GM19043 (cell line): ENCODE data around the gene GRAPL.
"Not testable (repeated sequence)": the region's sequence is repeated elsewhere in the genome, so short reads cannot be mapped to it uniquely, and the experiment has no call there.

ENCODE experiments used
- ATAC-seq: cut with Tn5 transposase; IDR thresholded peaks from one replicate; pipeline ENCODE4 v1.9.1; 2021; ENCODE audit warnings: low read depth; ENCODE audit not compliant: unreplicated experiment

GRAPL gene

DNA sequence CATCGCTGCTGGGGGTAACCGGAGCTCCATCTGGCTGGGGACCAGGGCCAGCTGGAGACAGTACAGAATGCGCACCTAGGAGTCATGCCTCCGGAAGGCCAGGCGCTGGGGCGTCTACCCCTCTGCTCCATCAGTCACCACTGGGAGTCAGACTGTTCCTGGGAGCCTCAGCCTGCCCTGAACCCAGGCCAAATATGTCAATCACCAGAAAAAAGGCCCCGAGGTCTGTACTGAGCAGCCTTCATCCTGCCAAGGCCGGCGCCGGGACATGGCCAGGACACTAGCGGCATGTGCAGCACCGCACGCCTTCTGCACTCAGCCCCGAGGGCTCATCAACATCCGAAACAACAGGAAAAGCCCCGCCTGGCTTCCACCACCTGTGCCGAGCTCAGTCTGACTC, 8.7 kb downstream of the GRAPL start:
- ATAC-seq, result not testable (repeated sequence)

DNA sequence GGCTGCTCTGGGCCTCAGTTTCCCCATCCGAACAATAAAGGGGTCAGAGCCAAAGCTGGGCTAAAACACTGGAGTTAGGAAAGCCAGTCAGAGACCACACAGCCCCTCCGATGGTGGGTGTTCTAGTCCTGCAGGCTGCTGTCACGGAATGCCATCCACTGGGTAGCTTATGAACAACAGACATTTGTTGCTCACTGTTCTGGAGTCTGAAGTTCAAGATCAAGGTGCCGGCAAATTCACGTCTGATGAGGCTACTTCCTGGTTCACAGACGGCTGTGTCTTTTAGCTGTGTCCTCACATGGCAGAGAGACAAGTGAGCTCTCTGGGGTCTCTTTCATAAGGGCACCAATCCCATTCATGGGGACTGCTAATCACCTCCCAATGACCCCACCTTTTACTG, 9.2 kb downstream of the GRAPL start:
- ATAC-seq, result not testable (repeated sequence)

DNA sequence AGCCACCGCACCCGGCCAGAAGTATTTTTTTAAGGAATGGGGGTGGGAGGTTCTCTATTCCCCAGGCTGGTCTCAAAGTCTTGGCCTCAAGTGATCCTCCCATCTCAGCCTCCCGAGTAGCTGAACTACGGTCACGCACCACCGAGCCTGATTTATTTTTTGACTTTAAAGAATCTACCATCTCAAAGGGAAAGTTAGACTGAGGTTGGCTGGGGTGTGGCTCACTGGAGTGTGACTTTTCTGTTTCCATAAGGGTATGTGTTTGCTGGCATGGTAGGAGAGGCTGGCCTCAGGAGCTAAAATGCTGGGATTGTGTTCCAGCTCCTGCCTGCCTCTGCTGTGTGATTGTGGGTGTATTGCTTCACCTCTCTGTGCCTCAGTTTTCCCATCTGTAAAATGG, 10.6 kb downstream of the GRAPL start:
- ATAC-seq, result not testable (repeated sequence)

DNA sequence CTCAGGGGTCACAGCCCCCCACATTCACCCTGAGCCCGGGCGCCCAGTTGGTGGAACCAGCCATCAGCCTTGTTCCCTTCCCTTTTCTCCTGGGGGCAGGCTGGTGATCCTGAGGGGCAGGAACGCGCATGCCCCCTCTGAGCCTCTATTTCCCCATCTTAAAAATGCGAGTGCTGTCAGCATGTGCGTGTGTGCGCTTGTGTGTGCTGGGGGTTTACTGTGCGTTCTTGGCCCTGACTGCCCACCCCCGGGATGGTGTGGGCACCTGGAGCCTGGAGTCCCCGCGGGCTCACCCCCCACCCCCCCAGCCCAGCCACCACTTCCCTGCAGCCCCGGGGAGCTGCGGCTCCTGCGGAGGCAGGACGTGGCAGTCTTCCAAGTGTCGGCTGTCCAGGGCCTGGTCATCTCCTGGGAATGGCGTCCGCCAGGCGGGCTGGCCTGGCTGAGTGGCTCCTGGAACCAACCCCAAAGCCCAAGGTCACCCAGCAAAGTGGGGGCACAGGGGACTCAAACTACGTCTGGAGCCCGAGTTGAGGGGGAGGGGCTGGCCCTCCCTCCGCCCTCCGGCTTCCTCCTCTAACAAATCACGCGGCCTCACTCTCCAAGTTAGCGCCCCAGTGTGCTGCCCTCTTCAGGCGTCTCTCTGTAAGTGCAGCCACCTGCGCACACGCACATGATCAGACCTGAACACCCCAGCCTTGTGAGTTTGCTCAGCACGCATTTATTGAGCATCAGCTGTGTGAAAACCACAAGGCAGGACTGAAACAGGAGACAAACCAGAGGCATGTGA, 14.2 kb downstream of the GRAPL start:
- ATAC-seq, result peak; percentile 41

DNA sequence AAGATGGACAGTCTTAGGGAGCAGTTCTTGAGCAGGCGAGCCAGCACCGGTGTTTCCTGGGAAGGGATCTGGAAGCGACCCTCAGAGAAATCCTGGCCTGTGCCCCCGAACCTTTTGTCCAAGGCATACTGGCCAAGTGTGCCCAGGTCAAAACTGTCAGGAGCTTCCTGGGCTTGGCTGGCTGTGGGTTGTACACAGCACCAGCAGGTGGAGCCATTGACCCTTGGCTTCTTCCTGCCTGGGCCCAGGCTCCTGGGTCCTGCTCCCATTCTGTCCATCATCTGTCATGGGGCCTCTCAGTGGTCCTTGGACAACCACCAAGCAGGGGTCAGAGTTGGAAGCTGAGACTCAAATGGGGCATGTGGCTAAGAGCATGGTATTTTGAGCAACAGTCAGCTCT, 15.0 kb downstream of the GRAPL start:
- ATAC-seq, result not testable (repeated sequence)

DNA sequence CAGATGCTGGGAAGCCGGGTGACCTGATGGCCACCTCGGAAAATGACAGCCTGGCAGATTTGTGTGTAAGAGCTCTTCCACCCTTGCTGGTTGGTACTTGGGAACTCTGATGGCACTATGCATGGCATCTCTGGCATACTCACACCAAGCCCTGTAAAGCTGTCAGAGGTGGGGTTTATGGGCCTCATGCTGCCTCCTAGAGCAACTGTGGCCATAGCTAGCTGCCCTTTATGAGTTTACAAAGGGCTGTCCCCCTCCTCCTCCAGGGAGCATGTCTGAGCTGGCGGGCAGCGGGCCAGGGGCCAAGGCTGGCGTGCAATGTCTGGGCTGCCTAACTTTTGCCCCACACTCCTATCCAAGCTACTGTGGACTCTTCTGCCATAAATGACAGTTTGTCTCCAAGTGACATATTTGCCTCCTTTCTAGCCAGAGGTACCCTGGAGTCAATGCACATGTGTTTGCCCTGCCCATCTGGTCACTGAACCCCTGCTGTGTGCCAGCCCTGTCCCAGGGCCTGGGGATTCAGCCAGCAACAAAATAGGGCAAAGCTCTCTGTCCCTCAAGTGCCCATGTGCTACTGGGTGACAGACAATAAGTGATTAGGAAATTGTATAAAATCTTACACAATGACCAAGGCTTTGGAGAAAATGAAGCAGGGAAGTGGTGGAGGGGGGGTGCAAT, 15.8 kb downstream of the GRAPL start:
- not testable (repeated sequence) for ATAC-seq

DNA sequence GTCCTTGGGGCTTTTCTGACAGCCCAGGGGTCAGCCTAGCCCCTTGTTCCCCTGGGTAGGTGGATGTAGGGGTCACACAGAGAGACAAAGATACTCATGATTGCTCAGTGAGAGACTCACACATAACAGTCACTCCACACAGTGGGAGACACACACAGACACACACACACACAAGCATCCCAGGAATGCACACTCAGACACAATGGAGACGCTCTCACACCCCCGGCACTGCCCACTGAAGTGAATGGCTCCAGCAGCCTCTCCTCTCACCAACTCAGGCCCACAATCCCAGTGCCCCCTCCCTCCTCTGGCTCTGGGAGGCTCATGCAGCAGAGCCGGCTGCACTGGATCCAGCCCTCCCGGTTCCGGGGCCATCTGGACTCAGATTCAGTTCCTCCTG, 17.0 kb downstream of the GRAPL start:
- not testable (repeated sequence) for ATAC-seq

DNA sequence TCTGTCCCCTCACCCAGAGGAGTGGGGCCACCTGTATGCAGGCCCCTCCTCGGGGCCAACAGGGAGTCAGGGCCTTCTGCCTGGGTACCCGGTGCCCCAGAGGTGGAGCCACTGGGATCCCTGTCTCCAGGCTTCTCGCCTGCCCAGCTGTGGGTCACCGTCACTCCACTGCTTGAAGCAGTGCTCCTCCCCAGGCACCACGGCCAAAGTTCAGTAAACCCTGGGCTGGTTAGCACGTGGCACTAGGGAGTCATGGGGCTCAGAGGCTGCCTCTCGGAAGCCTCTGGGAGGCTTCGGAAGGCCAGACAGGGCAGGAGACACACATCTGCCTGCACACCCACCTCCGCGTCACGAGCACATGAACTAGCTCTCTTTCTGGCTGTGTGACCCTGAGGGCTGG, 18.1 kb downstream of the GRAPL start:
- ATAC-seq, result not testable (repeated sequence)

DNA sequence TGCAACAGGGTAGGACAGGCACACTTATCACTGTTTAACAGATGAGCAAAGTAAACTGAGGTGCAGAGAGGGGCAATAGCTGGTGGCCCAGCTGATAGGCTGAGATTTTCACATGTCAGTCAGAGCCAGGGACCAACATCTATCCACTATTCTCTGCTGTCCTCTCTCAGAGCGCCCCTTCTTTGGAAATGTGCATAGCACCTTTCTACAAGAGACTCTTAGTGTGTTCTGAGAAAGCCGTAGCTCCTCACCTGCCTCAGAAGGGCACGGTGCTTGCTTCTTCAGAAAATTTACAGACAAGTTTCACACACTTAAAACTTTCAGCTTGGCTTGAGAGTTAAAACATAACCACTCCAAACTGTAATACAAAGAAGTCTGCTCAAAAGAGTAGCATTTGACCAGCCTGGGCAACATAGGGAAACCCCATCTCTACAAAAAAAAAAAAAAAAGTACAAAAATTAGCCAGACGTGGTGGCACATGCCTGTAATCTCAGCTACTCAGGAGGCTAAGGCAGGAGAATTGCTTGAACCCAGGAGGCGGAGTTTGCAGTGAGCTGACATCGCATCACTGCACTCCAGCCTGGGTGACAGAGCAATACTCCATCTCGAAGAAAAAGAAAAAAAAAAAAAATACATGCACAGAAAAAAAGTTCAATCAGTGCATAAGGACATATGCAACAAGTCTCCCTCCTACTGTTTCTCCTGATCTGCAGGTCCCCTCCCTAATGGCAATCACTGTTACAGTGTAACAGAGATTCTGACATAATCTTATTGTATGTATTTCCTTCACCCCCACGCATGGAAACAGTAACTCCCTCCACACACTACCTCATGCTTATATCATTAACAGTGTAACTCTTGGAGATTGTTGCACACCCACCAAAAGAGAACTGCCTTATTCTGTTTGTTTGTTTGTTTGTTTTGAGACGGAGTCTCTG, 23.6 kb downstream of the GRAPL start:
- ATAC-seq, result not testable (repeated sequence)

DNA sequence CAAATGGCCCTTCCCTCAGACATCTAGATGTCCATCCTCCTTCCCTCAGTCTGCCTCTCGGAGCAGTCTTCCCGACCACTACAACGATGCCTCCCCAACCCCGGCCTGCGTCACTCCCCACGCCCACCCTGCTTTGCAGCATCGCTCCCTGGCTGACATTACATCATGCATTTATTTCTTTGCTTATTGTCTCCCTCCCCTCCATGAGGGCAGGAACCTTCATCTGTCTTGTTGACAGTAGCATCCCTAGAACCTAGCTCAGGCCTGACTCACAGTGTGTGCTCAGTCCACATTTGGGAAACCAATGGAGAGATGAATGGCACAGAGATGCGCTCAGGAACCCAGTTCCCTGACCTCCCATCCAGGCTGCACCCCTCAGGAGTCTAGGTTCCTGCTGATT, 30.2 kb downstream of the GRAPL start:
- ATAC-seq, result not testable (repeated sequence)

DNA sequence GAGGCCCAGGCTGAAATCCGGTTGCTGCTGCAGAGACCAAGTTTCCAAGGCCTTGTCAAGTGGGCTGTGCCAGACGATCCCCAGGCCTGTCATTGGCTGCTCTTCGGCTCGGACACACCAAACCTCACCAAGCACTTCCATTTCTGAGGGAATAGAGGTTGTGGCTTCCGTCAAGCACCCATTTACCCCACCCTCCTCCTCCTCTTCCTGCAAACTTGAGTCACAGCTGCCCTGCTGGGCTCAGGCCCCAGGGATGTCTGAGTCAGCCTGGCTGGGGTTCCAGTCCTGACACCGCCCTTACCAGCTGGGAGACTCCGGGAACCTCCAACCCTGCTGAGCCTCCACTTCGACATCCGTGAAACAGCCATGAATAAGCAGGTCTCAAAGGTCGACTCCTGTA, 31.1 kb downstream of the GRAPL start:
- not testable (repeated sequence) for ATAC-seq

DNA sequence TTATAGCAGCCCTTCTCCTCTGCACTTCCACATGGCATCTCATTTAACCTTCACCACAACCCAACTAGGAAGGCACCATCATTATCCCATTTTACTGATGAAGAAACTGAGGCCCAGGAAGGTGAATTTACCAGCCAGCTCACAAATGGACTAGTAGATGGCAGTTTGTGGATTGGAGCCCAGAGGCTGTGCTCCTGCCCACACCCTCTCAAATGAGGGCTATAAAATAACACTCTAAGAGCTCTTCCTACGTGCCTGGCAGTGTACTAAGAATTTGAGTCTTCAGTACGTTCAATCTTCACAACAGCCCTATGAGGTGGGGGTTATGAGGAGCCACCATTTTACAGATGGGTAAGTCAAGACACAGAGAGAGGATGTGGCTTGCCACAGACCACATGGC, 31.5 kb downstream of the GRAPL start:
- ATAC-seq, result not testable (repeated sequence)

DNA sequence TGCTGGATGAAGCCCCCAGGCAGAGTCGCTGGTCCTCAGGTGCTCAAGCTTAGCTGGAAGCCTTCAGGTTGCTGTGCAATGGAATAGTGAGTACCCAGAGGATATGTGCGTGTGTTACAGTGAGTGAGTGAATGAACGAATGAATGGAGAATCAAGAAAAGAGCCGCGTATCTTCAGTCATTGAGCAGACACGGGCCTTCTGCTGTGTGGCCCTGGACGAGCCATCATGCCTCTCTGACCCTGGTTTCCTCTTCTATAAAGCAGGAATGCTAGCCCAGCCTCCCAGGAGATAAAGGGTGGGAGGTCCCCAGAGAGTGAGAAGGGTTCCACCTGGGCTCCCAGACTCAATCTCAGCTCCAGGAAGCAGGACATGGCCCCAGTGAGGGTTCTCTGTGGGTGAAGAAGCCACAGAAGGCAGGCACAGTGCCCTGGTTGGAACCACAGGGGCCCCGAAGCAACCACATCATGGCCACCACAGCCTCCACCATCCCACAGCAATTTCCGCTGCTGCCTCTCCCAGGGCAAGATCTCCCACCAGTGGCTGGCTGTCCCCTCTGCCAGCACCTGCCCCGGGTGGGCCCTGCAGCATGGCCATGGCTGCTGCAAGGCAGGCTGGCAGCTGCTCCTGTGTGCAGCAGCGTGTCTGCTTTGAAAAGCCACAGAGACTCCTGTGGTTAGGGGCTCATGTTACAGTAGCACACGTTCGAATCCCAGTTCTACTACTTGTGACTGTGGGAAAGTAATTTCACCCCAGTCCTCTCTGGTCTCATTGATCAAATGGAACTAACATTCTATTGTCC, 34.1 kb downstream of the GRAPL start:
- ATAC-seq, result peak; percentile 49

DNA sequence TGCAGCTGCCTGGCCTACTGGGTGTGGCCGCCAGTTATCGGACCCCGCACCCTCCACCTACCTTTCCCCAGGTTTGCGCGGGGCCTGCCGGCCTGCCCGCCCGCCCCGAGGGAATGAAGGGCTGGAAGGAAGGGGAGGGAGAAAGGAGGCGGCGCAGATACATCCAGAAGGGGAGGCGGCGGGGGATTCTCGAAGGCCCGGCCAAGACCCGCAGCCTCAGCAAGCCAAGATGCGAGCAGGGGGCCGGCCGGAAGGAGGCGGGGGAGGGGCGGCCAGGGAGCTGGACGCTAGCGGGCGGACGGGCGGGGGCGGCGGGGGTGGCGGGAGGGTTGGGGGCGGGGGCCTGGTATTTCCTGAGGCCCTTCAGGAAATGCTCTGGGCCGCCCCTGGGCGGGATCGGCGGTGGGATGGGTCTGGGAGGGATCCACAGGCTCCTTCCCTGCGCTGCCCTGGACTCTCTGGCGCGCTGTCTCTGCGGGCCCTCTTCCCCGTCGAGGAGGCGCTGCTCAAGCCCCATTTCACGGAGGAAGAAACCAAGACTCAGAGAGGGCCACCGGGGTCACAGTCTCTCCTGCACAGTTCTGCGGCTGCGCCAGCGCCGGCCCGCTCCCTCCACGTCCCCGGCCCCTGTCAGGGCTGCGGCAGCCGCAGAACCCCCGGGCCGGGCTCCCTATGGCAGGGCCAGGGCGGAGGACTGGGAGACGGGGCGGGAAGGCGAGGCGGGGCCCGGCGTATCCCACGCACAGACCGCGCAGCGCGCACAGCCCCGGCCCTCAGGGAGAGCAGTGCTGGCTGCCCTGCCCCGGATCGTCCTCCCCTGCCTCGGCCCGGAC, 35.2 kb downstream of the GRAPL start:
- not testable (repeated sequence) for ATAC-seq

DNA sequence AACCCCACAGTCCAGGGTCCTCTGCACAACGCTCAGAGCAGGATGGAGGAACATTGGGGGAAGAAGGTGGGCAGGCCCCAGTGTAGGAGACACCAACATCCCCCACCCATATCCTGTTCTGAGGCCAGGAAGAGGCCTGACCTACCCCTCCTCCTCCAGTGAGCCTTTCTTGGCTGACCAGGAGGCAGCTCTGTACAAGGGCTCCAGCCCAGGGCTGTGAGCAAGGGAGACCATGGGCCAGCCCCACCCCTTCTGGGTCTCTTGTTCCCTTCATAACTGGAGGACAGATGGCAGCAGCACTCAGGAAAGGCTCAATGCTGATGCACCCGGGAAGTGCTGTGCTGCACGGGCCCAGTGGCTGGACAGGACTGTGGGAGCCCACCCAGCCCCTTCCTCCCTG, 47.0 kb downstream of the GRAPL start:
- ATAC-seq, result not testable (repeated sequence)

DNA sequence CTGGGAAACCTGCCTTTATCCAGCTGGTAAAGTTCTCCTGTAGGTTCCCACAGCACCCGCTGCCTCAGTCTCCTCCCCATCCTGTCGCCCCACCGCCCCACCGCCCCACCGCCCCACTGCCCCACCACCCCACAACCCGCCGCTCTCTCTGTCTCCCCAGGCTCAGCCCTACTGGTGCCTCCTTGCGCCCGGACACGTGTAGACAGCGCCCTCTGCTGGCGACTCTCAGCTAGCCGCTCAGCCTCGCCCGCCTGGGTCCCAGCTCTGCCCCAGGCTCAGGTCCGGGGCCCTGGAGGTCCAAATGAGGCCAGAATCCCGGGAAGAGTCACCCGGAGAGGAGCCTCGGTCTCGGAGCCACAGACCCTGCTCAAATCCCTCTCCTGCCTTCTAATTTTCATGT, 48.0 kb downstream of the GRAPL start:
- ATAC-seq, result peak; percentile 68

DNA sequence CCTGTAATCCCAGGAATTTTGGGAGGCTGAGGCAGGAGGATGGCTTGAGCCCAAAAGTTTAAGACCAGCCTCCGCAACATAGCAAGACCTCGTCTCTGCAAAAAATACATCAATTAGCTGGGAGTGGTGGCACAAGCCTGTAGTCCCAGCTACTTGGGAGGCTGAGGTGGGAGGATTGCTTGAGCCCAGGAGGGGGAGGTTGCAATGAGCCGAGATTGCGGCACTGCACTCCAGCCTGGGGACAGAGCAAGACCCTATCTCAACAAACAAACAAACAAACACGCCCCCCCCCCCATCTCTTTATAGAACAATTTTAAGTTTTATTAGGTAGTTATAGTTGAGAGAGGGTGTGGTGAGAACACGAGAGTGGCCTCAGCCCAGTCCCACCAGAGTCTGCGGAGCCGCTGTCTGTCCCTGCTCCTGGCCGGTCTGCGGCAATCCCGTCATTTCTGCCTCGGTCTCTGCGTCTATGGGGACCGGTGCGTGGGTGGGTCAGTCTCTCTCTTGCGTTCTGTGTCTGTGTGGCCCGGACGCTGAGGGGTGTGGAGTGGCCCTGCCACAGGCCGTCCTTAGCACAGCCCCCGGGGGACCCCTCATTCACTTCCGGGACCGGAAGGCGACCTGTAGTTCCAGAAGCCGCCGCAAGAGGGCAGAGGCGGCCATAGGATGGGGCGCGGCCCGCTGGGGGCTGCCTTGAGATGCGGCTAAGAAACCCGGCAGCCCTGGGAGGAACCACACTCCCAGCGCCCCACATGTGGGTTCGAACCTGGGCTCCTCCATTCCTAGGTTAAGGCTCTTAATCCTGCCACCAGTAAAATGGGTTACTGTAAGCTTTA, 53.9 kb downstream of the GRAPL start:
- ATAC-seq, result peak; percentile 77
